Pulmonary artery endothelial cell (primary cell): ENCODE data around the gene FRG2. TPM values are rescaled to one million over a fixed set of nuclear protein-coding genes. Genes with fewer than 3 reads are reported as not detected.
"Not testable (repeated sequence)": the region's sequence is repeated elsewhere in the genome, so short reads cannot be mapped to it uniquely, and the experiment has no call there.

Experiments
- DNase-seq: peaks from one replicate; pipeline ENCODE4 v3.0.0-alpha.2; 2011; ENCODE audit warnings: low read depth, low spot score
- total RNA-seq: library from RNA; depleted of rRNA; stranded (reverse); fragments of >200 nt; gene quantifications from 2 replicates; pipeline ENCODE4 v1.2.3, GENCODE V29; 2014

FRG2 gene
- not detected in 2 replicates for total RNA-seq

DNA sequence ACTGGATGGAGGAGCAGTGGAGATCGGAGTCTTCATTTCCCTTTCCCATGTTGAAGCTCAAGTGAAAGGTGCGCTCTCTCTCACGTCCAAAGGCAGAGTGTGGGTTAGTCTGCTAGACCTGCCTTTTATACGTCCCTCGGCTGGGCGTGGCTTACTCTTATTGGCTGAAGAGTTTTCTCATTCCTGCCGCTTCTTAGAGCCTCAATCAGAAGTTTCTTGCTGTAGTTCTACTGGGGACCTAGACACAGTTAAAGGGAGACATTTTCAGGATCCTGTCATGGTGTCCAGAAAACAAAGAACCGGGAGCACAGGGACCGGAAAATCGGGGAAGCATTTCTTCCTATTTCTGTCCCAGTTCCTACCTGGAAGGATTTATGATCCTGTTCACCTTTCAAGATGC lies at the start of gene FRG2:
TSS of gene FRG2 (minus strand) at position 101 of the 400 bp plus-strand sequence. CDS start at position 49, 52 bp downstream.
- not testable (repeated sequence) for DNase-seq

DNA sequence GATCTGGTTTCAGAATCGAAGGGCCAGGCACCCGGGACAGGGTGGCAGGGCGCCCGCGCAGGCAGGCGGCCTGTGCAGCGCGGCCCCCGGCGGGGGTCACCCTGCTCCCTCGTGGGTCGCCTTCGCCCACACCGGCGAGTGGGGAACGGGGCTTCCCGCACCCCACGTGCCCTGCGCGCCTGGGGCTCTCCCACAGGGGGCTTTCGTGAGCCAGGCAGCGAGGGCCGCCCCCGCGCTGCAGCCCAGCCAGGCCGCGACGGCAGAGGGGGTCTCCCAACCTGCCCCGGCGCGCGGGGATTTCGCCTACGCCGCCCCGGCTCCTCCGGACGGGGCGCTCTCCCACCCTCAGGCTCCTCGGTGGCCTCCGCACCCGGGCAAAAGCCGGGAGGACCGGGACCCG lies 41.3 kb upstream of the FRG2 start:
- not testable (repeated sequence) for DNase-seq

DNA sequence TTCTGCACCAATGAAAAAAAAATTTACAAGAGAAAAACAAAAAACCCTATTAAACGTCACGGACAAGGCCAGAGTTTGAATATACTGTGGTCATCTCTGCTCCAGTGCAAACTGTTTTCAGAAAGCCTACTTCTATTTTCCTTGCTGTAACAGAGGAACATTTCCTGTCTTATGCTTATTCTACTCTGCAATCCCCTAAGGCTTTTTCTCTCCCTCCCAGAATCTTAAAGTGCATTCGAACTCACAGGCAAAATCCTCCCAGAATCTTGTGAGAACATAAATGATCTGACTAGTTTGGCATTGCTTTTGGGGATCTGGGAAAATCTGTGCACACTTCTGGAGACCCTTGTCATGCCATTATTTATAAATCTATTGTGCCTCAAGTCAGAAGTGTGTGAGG lies 37.7 kb upstream of the FRG2 start:
- DNase-seq: not testable (repeated sequence)

DNA sequence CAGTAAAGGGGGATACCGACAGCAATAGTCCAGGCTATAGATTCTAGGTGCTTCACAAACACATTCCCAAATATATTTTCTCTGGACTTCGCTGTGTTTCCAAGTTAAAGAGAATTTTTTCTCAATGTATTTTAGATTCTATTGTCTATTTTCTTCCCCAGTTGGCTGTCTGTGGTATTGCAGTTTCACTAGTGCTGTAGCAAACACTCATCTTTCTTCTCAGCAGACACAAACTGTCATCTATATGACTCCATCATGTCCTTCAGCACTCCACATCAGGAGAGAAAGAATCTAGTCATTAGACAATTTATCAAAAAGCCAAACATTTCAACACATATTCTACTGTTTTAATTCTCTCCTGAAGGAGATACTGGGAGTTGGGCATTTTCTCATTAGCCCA lies 37.3 kb upstream of the FRG2 start, which contains the start of gene DBET:
TSS of gene DBET (plus strand) at position 161 of the 400 bp plus-strand sequence.
- DNase-seq: not testable (repeated sequence)

DNA sequence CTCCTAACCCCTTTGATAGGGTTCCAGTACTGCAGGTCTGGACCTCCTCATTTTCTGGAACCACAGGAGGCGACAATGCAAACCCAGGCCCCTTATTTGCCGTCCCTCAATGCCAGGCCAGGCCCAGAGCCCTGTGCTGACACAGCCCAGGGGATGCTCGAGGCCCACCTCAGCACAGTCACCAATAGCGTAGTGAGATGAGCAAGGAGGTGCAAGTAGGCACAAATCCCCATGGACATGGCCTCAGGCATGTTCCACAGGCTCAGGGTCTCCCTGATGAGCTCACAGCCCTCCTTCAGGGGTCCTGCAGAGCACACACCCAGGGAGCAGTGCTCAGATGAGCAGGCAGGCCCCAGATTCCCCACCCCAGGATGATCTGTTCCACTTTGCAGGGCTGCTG lies 31.9 kb upstream of the FRG2 start:
- DNase-seq: not testable (repeated sequence)

DNA sequence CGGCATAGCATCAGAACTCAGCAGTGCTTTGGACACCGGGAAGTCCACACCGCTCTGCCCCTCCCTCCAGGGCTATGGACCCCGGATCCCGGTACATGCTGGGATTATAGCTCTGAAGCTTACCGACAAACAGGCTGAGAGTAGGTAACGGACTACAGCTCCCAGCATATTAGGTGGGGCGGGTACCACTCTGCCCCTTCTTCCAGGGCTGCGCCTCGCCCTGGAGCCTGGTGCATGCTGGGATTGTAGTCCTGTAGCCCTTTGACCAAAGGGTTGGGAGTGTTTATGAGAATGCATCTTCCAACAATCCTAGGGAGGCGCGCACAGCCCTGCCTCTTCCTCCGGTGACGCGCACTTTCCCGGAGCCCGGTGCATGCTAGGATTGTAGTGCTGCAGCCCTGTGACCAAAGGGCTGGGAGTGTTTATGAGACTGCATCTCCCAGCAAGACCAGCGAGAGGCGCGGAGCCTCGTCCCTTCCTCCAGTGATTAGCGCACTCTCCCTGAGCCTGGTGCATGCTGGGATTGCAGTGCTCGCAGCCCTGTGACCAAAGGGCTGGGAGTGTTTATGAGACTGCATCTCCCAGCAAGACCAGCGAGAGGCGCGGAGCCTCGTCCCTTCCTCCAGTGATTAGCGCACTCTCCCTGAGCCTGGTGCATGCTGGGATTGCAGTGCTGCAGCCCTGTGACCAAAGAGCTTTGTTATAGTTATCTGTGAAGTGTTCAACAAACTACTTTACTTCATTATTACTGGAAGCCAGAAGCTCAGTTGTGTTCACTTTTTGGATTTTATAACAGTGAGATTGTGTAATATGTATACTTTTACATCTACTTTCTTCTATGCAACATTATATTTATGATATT lies 22.6 kb upstream of the FRG2 start:
- DNase-seq: not testable (repeated sequence)

DNA sequence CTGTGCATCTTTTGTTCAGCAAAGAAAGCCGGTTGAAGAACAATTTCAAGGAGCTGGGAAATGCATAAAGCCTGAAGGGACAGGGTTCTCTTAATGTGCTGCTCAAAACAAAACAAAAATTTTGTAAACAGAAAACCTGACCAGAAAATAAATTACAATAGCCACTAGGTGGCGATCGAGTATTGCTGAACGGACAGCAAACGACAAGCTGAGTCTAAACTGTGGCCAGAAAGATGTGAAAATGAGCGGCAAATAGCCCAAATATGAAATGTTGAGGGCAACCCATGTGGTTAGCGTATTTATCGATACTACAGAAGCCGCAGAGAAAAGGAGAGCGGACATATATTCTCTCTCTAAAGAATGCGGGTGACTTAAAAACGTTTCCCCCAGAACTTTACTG lies 20.6 kb upstream of the FRG2 start:
- DNase-seq: not testable (repeated sequence)

DNA sequence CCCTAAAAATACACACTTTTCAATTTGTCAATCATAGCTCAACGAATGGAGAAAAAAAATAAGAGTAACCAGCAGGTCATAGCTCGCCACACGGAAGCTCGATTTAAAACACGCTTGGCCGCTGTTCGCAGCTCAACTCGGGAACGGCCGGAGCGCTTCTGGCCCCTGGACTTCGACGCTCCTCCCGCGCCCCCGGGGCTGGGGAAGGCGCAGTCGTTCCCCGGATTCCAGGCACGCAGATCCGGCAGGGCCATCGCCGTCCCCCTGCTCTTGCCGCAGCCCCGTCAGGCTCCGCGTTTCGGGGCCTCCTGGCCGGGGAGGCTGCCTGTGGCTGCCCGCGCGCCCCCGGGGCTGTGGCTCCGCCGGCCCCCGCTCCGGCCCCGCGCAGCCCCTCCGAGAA lies 13.8 kb upstream of the FRG2 start:
- not testable (repeated sequence) for DNase-seq

DNA sequence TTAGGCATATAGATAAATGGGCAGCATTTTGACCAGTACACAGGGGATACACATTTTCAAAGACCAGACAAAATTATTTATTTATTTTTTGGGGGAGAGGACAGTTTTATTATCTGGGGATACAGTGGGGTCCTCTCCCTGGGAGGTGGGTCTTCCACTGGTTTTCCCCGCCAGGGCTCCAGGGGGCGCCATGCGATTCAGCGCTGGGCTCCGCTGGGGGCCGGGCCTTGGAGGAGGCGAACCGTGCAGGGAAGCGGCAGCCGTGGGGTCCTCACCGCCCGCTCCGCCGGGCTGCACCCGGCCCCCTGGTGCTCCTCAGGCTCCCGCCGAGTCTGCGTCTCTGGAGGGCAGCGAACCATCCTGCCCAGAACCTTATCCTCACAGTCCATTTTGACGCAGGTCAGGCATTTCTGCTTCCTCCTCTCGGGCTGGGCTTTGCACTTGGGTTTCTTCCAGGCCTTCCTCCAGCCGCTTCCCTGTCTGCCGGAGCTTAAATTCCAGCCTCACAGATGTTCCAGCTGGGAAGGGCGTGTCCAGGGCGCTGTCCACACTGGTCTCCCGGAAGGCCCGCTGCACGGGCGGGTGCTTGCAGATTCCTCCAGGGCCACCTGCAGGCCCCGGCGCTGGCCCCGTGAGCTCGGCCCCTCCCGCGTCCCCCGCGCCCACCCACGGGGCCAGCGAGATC lies 10.8 kb upstream of the FRG2 start:
- DNase-seq: not testable (repeated sequence)

DNA sequence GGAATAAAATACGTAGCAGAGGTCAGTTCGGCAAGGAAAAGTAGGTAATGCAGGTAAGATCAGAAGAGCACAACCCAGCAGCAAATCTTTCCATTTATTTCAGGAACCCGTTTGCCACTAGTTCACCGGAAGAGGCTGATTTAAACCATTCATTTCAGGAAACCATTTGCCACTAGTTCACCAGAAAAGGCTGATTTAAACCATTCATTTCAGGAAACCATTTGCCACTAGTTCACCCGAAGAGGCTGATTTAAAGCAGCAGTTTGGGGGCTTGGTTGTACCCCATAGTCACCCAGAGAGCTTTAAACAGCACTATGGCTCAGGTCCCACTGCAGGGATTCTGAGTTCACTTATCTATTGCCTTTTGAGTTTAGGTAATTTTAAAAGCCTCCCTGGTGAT lies 4.2 kb upstream of the FRG2 start:
- DNase-seq: not testable (repeated sequence)

DNA sequence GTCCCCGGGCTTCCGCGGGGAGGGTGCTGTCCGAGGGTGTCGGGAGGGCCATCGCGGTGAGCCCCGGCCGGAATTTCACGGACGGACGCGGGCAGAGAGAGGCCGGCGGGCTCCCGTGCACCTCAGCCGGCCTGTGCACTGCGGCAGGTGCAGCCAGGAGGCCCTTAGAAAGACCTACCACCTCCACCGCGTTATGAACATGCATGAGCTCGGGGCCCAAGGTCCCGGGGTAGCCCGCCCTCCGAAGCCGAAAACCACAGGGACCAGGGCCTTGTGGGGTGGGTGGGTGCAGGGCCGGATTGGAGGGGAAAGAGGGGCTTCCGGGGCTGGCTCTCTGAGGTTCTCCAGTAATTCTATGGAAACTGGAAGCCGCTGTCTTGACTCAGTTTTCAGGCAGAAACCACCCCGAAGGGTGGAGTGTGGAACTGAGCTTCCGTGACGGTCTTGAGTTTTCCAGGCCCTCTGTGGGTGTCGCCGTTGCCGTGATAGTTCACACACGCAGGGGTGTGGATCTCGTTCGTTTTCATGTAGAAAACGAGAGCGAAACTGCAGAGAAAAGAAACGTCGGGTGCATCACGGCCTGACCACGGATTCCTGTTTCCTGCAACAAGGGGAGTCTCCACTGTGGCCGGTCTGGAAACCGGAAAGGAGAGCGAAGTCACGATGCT lies 4.3 kb downstream of the FRG2 start:
- DNase-seq: not testable (repeated sequence)

DNA sequence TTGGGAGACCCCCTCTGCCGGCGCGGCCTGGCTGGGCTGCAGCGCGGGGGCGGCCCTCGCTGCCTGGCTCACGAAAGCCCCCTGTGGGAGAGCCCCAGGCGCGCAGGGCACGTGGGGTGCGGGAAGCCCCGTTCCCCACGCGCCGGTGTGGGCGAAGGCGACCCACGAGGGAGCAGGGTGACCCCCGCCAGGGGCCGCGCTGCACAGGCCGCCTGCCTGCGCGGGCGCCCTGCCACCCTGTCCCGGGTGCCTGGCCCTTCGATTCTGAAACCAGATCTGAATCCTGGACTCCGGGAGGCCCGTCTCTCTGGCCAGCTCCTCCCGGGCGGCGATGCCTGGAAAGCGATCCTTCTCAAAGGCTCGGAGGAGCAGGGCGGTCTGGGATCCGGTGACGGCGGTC lies 5.1 kb downstream of the FRG2 start:
- DNase-seq: not testable (repeated sequence)

DNA sequence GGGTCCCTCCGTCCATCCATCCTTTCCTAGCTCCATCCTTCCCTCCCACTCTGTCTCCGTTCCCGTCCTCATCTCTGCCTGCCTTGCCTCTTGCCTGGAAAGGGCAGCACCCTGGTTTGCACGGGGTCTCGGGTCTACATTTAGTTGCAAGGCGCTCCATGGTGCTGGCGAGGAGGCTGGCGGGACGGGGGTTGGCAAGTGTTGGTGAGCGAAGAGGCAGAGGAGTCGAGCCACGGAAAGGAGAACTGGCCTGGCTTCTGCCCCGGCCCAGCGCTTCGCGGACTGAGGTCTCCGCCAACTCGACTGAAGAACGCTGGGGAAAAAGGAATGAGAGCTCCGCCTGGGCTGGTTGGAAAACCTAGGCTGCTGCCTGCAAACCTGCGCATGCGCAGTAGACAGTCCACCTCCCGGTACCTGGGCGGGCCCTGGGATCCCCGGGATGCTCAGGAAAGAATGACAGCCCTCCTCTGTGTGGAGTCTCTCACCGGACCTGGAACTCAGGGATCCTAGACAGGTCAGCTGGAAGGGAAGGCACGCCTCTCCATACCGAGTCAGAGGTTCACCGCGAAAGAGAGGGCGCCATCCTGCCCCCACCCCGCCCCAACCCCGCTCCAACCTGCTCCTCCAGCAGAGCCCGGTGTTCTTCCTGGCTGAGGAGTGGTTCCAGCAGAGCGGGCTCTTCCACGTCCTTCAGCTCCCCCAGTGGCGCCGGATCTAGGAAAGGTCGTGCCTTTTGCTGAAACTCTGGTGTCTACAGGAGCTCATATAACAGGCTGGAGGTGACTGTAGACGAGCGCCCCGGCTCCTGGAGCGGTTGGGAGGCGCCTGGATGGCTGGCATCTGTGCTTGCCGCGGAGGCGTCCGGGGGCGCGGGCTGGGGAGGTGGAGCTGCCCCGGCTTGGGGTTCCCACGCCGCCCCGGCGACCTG lies 6.0 kb downstream of the FRG2 start:
- no peak for DNase-seq

DNA sequence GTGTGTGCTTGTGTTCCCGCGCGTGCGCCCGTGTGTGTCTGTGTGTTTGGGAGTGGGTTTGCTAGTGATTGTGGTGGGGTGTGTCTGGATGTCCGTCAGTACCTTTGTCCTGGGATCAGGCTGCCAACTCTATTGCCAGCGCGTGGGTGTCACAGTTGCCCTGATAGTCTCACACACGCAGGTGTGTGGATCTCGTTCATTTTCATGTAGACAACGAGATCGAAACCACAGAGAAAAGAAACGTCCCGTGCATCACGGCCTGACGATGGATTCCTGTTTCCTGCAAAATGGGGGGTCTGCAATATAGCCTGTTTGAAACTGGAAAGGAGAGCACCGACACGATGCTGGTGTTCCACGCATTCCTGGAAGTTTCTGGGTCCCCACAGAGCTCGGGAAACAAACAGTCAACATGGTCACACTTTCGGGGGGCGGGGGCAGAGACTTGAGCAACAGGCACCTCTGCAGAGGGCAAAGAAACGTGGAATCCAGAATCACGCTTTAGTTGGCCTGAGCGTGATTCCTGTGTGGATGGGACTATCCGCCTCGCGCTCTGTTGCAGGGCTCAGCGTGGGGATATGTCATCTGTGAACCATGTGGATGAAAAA lies 7.1 kb downstream of the FRG2 start:
- DNase-seq: not testable (repeated sequence)

DNA sequence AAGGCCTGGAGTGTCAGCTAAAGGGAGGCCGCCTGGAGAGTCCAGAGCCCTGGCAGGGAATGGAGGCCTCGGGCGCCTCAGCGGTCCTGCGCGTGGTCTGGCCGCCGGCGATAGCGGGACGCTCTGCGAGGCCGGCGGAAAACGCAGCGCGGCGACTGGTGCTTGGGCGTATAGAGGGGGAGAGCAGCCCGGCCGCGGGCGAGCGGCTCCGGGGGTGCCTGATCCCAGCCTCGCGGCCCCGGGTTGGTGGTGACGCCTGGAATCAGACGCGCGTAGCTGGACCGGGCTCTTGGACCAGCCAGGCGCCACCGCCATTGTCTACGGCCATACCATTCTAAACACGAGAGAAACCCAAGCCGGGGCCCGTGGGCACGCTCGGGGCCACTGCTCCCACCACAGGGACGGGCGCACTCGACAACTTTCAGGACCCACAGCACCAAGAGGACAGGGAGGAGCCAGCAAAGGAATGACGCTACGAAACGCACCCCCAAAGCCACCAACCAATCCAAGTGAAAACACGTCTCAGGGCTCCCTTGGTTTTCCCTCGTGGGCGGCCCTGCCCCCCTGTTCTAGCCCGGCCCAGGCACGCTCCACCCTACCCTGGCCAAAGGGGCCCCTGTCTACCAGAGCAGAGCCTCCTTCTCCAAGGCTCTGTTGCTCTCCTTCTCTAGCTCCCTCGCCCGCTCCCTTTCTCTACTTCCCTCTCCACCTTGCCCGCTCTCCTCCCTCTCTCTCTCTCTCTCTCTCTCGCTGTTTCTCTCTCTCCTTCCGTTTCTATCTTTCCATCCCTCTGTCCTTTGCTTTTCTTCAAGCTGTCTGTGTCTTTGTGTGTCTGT lies 7.8 kb downstream of the FRG2 start:
- no peak for DNase-seq

DNA sequence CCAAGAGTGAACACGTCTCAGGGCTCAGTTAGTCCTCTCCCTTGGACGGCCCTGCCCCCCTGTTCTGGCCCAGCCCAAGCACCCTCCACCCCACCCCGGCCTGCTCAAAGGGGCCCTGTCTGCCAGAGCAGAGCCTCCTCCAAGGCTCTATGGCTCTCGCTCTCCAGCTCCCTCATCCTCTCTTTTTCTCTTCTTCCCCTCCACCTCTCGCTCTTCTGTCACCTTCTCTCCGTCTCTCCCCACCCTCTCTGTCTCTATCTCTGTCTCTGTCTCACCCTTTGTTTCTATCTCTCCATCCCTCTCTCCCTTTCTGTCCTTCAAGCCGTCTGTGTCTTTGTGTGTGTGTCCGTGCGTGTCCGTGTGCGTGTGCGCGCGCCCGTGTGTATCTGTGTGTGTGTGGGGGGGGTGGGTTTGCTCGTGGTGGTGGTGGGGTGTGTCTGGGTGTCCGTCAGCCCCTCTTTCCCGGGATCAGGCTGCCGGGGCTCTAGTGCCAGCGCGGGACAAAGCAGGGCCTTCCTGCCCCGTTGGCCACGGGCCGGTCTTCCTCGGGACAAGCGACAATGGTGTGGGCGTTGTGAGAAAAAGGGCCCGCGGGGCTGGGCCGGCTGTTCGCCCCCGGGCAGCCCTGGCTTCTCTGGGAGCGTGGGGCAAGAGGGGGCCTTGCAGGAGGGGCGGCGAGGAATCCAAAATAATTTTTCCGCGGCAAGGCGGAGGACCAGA lies 8.7 kb downstream of the FRG2 start:
- no peak for DNase-seq

DNA sequence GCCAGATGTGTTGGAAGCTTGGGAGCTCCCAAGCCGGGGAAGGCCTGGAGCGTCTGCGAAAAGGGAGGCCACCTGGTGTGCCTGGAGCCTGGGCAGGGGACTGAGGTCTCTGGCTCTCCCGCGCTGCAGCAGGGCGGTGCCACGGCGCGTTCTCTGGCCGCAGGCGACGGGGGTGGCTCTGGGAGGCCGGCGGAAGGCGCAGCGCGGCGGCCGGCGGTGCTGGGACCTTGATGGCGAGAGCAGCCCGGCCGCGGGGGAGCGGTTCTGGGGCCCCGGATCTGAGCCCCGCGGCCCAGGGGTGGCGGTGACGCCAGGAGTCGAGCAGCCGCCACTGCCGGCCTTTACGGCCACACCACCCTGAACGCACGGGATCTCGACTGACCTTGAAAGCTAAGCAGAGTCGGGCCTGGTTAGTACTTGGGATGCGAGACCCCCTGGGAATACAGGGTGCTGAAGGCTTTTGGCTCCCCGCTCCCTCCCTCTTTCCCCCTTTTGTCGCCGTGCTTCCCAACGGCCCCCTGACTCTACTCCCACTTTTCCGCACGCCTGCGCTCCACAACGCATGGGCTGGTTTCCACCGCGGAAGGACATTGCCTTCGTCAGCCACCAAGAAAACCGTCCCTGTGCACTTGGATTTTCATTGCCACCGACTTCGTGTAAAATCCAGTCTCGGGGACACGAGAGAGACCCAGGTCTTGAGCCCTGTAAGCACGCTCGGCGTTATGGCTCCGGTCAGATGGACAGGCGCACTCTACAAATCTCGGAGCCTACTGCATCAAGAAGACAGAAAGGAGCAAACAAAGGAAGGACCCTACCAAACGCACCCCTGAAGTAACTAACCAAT lies 9.5 kb downstream of the FRG2 start:
- no peak for DNase-seq
